SK-N-SH (cell line): ENCODE results near the gene PAN3.

Experiments used
- EZH2phosphoT487 ChIP-seq: fragments of 200-600 bp; sonication (generic); IDR thresholded peaks from 2 replicates; pipeline ENCODE4 v1.6.1; 2017; ENCODE audit warnings: low read depth, mixed run types, mild to moderate bottlenecking, antibody characterized with exemption, moderate library complexity, borderline replicate concordance
- JUND ChIP-seq: IDR thresholded peaks from 2 replicates; pipeline ENCODE4 v1.4.0; 2012
- NFIC ChIP-seq: IDR thresholded peaks from 2 replicates; pipeline ENCODE4 v1.4.0; 2012; ENCODE audit warnings: borderline replicate concordance
- POLR2AphosphoS5 ChIP-seq: IDR thresholded peaks from 2 replicates; pipeline ENCODE4 v1.6.1; 2012; ENCODE audit warnings: low read depth, low read length
- RFX5 ChIP-seq: IDR thresholded peaks from 2 replicates; pipeline ENCODE4 v1.6.1; 2012; ENCODE audit warnings: mild to moderate bottlenecking, improper control_type of control experiment, low read length
- YY1 ChIP-seq: IDR thresholded peaks from 2 replicates; pipeline ENCODE4 v1.4.0; 2012; ENCODE audit warnings: low read depth, mild to moderate bottlenecking
- TF ChIP-seq, protein P1 (sequence below): fragments of 200-600 bp; sonication (generic); IDR thresholded peaks from 2 replicates; pipeline ENCODE4 v1.6.1; 2017; ENCODE audit warnings: antibody characterized with exemption, mild to moderate bottlenecking, moderate library complexity
- TF ChIP-seq, protein P2 (sequence below): IDR thresholded peaks from 2 replicates; pipeline ENCODE4 v1.4.0; 2012; ENCODE audit warnings: low read depth, borderline replicate concordance

DNA sequence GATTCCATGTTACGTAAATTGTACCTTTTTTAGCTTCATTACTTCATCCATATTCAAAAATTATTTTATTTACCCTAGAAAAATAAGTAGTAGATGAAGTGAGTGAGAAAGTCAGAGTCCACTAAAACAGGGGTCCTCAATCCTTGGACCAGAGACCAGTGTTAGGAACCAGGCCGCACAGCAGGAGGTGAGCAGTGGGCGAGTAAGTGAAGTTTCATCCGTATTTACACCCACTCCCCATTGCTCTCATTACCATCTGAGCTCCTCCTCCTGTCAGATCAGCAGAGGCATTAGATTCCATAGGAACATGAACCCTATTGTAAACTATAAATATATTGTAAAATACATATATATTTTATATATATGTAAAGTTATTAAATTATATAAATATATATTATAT lies 119.0 kb downstream of the PAN3 start:
- TF ChIP-seq JUND (no peak), EZH2phosphoT487 (no peak), POLR2AphosphoS5 (no peak), NFIC (no peak), YY1 (no peak), RFX5 (no peak)
- TF ChIP-seq, protein P1, sequence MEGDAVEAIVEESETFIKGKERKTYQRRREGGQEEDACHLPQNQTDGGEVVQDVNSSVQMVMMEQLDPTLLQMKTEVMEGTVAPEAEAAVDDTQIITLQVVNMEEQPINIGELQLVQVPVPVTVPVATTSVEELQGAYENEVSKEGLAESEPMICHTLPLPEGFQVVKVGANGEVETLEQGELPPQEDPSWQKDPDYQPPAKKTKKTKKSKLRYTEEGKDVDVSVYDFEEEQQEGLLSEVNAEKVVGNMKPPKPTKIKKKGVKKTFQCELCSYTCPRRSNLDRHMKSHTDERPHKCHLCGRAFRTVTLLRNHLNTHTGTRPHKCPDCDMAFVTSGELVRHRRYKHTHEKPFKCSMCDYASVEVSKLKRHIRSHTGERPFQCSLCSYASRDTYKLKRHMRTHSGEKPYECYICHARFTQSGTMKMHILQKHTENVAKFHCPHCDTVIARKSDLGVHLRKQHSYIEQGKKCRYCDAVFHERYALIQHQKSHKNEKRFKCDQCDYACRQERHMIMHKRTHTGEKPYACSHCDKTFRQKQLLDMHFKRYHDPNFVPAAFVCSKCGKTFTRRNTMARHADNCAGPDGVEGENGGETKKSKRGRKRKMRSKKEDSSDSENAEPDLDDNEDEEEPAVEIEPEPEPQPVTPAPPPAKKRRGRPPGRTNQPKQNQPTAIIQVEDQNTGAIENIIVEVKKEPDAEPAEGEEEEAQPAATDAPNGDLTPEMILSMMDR, result no peak
- TF ChIP-seq, protein P2, sequence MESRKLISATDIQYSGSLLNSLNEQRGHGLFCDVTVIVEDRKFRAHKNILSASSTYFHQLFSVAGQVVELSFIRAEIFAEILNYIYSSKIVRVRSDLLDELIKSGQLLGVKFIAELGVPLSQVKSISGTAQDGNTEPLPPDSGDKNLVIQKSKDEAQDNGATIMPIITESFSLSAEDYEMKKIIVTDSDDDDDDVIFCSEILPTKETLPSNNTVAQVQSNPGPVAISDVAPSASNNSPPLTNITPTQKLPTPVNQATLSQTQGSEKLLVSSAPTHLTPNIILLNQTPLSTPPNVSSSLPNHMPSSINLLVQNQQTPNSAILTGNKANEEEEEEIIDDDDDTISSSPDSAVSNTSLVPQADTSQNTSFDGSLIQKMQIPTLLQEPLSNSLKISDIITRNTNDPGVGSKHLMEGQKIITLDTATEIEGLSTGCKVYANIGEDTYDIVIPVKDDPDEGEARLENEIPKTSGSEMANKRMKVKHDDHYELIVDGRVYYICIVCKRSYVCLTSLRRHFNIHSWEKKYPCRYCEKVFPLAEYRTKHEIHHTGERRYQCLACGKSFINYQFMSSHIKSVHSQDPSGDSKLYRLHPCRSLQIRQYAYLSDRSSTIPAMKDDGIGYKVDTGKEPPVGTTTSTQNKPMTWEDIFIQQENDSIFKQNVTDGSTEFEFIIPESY, result no peak
